Measurements from ENCODE around the gene ST3GAL2.

The ST3GAL2 gene

GRCh38 chr16:70348991-70349390, 89.9 kb downstream of the ST3GAL2 start:
- peaks cover 11% of the 10 kb centered on the region for H3K4me1 ChIP-seq (ENCODE audit: low read length)
- no peak overlapping the region for H3K9ac ChIP-seq (ENCODE audit: low read length)
- peaks cover 51% of the 10 kb centered on the region for H3K79me2 ChIP-seq (ENCODE audit: low read length)
- no peak overlapping the region for H2AFZ ChIP-seq (ENCODE audit: low read depth, low read length)
- TF ChIP-seq CTCF (IDR thresholded peaks at IDR 0.05; ENCODE audit: low read depth, low read length) (no peak), EZH2phosphoT487 (IDR thresholded peaks at IDR 0.05; ENCODE audit: low read depth) (no peak)
- no peak overlapping the region for H3K4me3 ChIP-seq (ENCODE audit: low read length)
- H3K27ac ChIP-seq (ENCODE audit: low read length): no peak overlapping the region
- no peaks in the 10 kb centered on the region for H3K27me3 ChIP-seq (ENCODE audit: low read depth, low read length)
- H3K4me2 ChIP-seq (ENCODE audit: low read length): no peak overlapping the region
- H4K20me1 ChIP-seq (ENCODE audit: insufficient read depth, low read length): no peaks in the 10 kb centered on the region
- no peaks in the 10 kb centered on the region for H3K9me3 ChIP-seq (ENCODE audit: insufficient read depth, low read length)
- H3K36me3 ChIP-seq (replicated peaks; ENCODE audit: low read depth, low read length): peaks cover 21% of the 10 kb centered on the region

GRCh38 chr16:70345840-70346239, 93.1 kb downstream of the ST3GAL2 start:
- Histone ChIP-seq H3K79me2 (ENCODE audit: low read length) (peaks cover 44% of the 10 kb centered on the region), H3K27ac (ENCODE audit: low read length) (peak overlapping the region; percentile 66), H3K4me3 (ENCODE audit: low read length) (peak overlapping the region; percentile 97), H3K9ac (ENCODE audit: low read length) (peak overlapping the region; percentile 86), H3K27me3 (ENCODE audit: low read depth, low read length) (no peaks in the 10 kb centered on the region), H4K20me1 (ENCODE audit: insufficient read depth, low read length) (no peaks in the 10 kb centered on the region), H3K36me3 (replicated peaks; ENCODE audit: low read depth, low read length) (peaks cover 16% of the 10 kb centered on the region), H3K4me2 (ENCODE audit: low read length) (peak overlapping the region; percentile 73), H3K4me1 (ENCODE audit: low read length) (peaks cover 11% of the 10 kb centered on the region), H2AFZ (ENCODE audit: low read depth, low read length) (no peak overlapping the region), H3K9me3 (ENCODE audit: insufficient read depth, low read length) (no peaks in the 10 kb centered on the region)
- TF ChIP-seq CTCF (IDR thresholded peaks at IDR 0.05; ENCODE audit: low read depth, low read length) (no peak), EZH2phosphoT487 (IDR thresholded peaks at IDR 0.05; ENCODE audit: low read depth) (no peak)

DNA sequence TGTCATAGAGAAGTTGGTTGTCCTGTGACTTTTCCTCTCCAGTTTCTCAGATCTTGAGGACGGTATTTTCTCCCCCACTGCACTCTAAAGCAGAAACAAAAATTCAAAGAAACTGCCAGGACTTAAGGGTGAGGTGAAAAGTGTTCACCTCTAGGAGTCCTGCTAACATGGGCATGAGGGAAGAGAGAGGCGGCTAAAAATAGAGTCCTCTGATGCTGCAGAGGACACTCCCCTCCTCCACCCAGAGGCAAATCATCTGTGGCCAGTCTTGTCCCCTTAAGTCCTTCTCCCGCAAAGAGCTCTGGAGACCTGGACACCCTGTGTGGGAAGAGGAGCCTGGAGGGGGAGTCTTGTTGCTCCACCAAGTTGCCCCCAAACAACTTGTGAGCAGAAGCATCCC, 96.9 kb downstream of the ST3GAL2 start:
- H4K20me1 ChIP-seq (ENCODE audit: insufficient read depth, low read length): no peaks in the 10 kb centered on the region
- H3K36me3 ChIP-seq (replicated peaks; ENCODE audit: low read depth, low read length): no peaks in the 10 kb centered on the region
- H3K9ac ChIP-seq (ENCODE audit: low read length): no peak overlapping the region
- peaks cover 9% of the 10 kb centered on the region for H3K79me2 ChIP-seq (ENCODE audit: low read length)
- H3K4me3 ChIP-seq (ENCODE audit: low read length): no peak overlapping the region
- H3K27ac ChIP-seq (ENCODE audit: low read length): no peak overlapping the region
- H3K4me2 ChIP-seq (ENCODE audit: low read length): no peak overlapping the region
- peaks cover 6% of the 10 kb centered on the region for H3K4me1 ChIP-seq (ENCODE audit: low read length)
- H2AFZ ChIP-seq (ENCODE audit: low read depth, low read length): no peak overlapping the region
- H3K9me3 ChIP-seq (ENCODE audit: insufficient read depth, low read length): no peaks in the 10 kb centered on the region
- TF ChIP-seq CTCF (IDR thresholded peaks at IDR 0.05; ENCODE audit: low read depth, low read length): no peak
- TF ChIP-seq EZH2phosphoT487 (IDR thresholded peaks at IDR 0.05; ENCODE audit: low read depth): no peak
- H3K27me3 ChIP-seq (ENCODE audit: low read depth, low read length): no peaks in the 10 kb centered on the region

DNA sequence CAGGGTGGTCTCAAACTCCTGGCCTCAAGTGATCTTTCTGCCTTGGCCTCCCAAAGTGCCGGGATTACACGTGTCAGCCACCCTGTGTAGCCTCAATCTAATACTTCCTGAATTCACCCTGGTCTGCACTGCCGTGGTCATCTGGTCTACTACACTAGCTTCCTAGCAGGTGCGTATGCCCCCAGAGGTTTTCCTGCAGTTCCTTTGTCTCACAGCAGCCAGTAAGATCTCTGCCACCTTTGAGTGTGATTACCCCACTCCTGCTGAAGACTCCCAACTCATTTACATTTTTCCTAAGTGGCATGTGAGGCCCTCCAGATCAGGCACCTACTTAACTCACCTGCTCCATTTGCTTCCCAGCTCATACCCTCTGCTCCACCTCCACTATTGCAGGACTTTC, 97.3 kb downstream of the ST3GAL2 start:
- Histone ChIP-seq H3K4me3 (ENCODE audit: low read length) (no peak overlapping the region), H3K79me2 (ENCODE audit: low read length) (peaks cover 5% of the 10 kb centered on the region), H4K20me1 (ENCODE audit: insufficient read depth, low read length) (no peaks in the 10 kb centered on the region), H3K27me3 (ENCODE audit: low read depth, low read length) (no peaks in the 10 kb centered on the region), H3K4me2 (ENCODE audit: low read length) (no peak overlapping the region), H3K27ac (ENCODE audit: low read length) (no peak overlapping the region), H3K4me1 (ENCODE audit: low read length) (peaks cover 6% of the 10 kb centered on the region), H3K9ac (ENCODE audit: low read length) (no peak overlapping the region), H3K36me3 (replicated peaks; ENCODE audit: low read depth, low read length) (no peaks in the 10 kb centered on the region), H3K9me3 (ENCODE audit: insufficient read depth, low read length) (no peaks in the 10 kb centered on the region), H2AFZ (ENCODE audit: low read depth, low read length) (no peak overlapping the region)
- TF ChIP-seq EZH2phosphoT487 (IDR thresholded peaks at IDR 0.05; ENCODE audit: low read depth) (no peak), CTCF (IDR thresholded peaks at IDR 0.05; ENCODE audit: low read depth, low read length) (no peak)
